ENCODE data around the gene SQSTM1. TPM values are rescaled to one million over a fixed set of nuclear protein-coding genes. Genes with fewer than 3 reads are reported as not detected.
"Not testable (repeated sequence)": the region's sequence is repeated elsewhere in the genome, so short reads cannot be mapped to it uniquely, and the experiment has no call there.

SQSTM1 gene
- total RNA-seq, 1 experiment from 2014 or later = 105 TPM

- TF ChIP-seq EZH2 (IDR thresholded peaks at IDR 0.05; ENCODE audit: borderline replicate concordance, low read depth, low read length, poor library complexity, severe bottlenecking) (no peak), CTCF (conservative IDR thresholded peaks at IDR 0.05; ENCODE audit: low read depth, low read length) (no peak; the same call in 1 of the 2 replicates)
- ChIA-PET POLR2A (ENCODE audit: low non-redundant PET) (no interaction called here), CTCF (no interaction called here)
- Histone ChIP-seq H3K36me3 (ENCODE audit: insufficient read depth, low read length, poor library complexity, severe bottlenecking) (peaks cover 11% of the 10 kb centered on the region), H3K4me3 (ENCODE audit: low read depth, low read length, poor library complexity, severe bottlenecking) (no peak overlapping the region), H3K27ac (ENCODE audit: low read depth, low read length, poor library complexity, severe bottlenecking) (no peak overlapping the region), H3K4me1 (ENCODE audit: insufficient read depth, low read length, poor library complexity, severe bottlenecking) (no peaks in the 10 kb centered on the region), H3K9me3 (ENCODE audit: low read depth, low read length, poor library complexity, severe bottlenecking) (no peaks in the 10 kb centered on the region), H3K27me3 (replicated peaks; ENCODE audit: insufficient read depth, low read depth, low read length, poor library complexity) (no peaks in the 10 kb centered on the region)
- DNase-seq (ENCODE audit: low spot score) = peak; percentile 41
- intact Hi-C loops (cut with micrococcal nuclease; ENCODE audit: unreplicated experiment) = no loop called here
- BruUV-seq (replicated peaks) = no TSS peak
Measured at GRCh38 chr5:179870403-179870903, 49.7 kb downstream of the SQSTM1 start.

GRCh38 chr5:179870952-179871351, 50.2 kb downstream of the SQSTM1 start:
- TF ChIP-seq EZH2 (IDR thresholded peaks at IDR 0.05; ENCODE audit: borderline replicate concordance, low read depth, low read length, poor library complexity, severe bottlenecking) (no peak), CTCF (conservative IDR thresholded peaks at IDR 0.05; ENCODE audit: low read depth, low read length) (no peak)
- H3K27me3 ChIP-seq (replicated peaks; ENCODE audit: insufficient read depth, low read depth, low read length, poor library complexity) = no peaks in the 10 kb centered on the region
- intact Hi-C loops (cut with micrococcal nuclease; ENCODE audit: unreplicated experiment) = no loop called here
- ChIA-PET POLR2A (ENCODE audit: low non-redundant PET) (no interaction called here), CTCF (no interaction called here)
- H3K4me3 ChIP-seq (ENCODE audit: low read depth, low read length, poor library complexity, severe bottlenecking) = no peak overlapping the region
- no peak overlapping the region for H3K27ac ChIP-seq (ENCODE audit: low read depth, low read length, poor library complexity, severe bottlenecking)
- H3K9me3 ChIP-seq (ENCODE audit: low read depth, low read length, poor library complexity, severe bottlenecking) = no peaks in the 10 kb centered on the region
- H3K36me3 ChIP-seq (ENCODE audit: insufficient read depth, low read length, poor library complexity, severe bottlenecking) = peaks cover 11% of the 10 kb centered on the region
- no peak for DNase-seq (ENCODE audit: low spot score)
- BruUV-seq (replicated peaks) = no TSS peak
- H3K4me1 ChIP-seq (ENCODE audit: insufficient read depth, low read length, poor library complexity, severe bottlenecking) = no peaks in the 10 kb centered on the region

- POLR2A ChIA-PET (ENCODE audit: low non-redundant PET); intact Hi-C loops (cut with micrococcal nuclease; ENCODE audit: unreplicated experiment): not testable (repeated sequence)
Measured at GRCh38 chr5:179871533-179871932, 50.8 kb downstream of the SQSTM1 start.

GRCh38 chr5:179872055-179872827, 51.5 kb downstream of the SQSTM1 start:
- TF ChIP-seq CTCF (conservative IDR thresholded peaks at IDR 0.05; ENCODE audit: low read depth, low read length) (no peak), EZH2 (IDR thresholded peaks at IDR 0.05; ENCODE audit: borderline replicate concordance, low read depth, low read length, poor library complexity, severe bottlenecking) (no peak)
- BruUV-seq (replicated peaks) = no TSS peak
- CTCF ChIA-PET = no interaction called here
- POLR2A ChIA-PET (ENCODE audit: low non-redundant PET) = no interaction called here
- no peak for DNase-seq (ENCODE audit: low spot score)
- Histone ChIP-seq H3K9me3 (ENCODE audit: low read depth, low read length, poor library complexity, severe bottlenecking) (no peaks in the 10 kb centered on the region), H3K36me3 (ENCODE audit: insufficient read depth, low read length, poor library complexity, severe bottlenecking) (peaks cover 11% of the 10 kb centered on the region), H3K4me3 (ENCODE audit: low read depth, low read length, poor library complexity, severe bottlenecking) (no peak overlapping the region), H3K27ac (ENCODE audit: low read depth, low read length, poor library complexity, severe bottlenecking) (no peak overlapping the region), H3K4me1 (ENCODE audit: insufficient read depth, low read length, poor library complexity, severe bottlenecking) (no peaks in the 10 kb centered on the region), H3K27me3 (replicated peaks; ENCODE audit: insufficient read depth, low read depth, low read length, poor library complexity) (no peaks in the 10 kb centered on the region)
- intact Hi-C loops (cut with micrococcal nuclease; ENCODE audit: unreplicated experiment) = no loop called here

More at GRCh38 chr5:179871533-179871932, 50.8 kb downstream of the SQSTM1 start:
- CTCF ChIA-PET; H3K4me1 ChIP-seq (ENCODE audit: insufficient read depth, low read length, poor library complexity, severe bottlenecking); H3K27ac ChIP-seq (ENCODE audit: low read depth, low read length, poor library complexity, severe bottlenecking); H3K9me3 ChIP-seq (ENCODE audit: low read depth, low read length, poor library complexity, severe bottlenecking); H3K4me3 ChIP-seq (ENCODE audit: low read depth, low read length, poor library complexity, severe bottlenecking); DNase-seq (ENCODE audit: low spot score); BruUV-seq (replicated peaks); H3K27me3 ChIP-seq (replicated peaks; ENCODE audit: insufficient read depth, low read depth, low read length, poor library complexity): not testable (repeated sequence)
- peaks cover 11% of the 10 kb centered on the region for H3K36me3 ChIP-seq (ENCODE audit: insufficient read depth, low read length, poor library complexity, severe bottlenecking)

All from A673 (cell line).